Liver (tissue), 9 donors: ENCODE measurements around the gene ELF2. TPM values are rescaled to one million over a fixed set of nuclear protein-coding genes. Genes with fewer than 3 reads are reported as not detected.
A peak's percentile ranks its signal among the peaks of the same experiment; 100 is the strongest.

Experiments used
- DNase-seq: peaks from one replicate; pipeline ENCODE4 v3.0.0-alpha.2; 2017; ENCODE audit warnings: low spot score
- H3K27ac ChIP-seq, 2 donors: one replicate each; pipeline ENCODE4 v1.7.0; 2013; ENCODE audit warnings: inconsistent platforms in 2 of 2, low read length in 2 of 2, control low read depth in 1 of 2, low read depth in 1 of 2, mild to moderate bottlenecking in 1 of 2
- H3K27me3 ChIP-seq, 4 donors: one replicate each; pipeline versions ENCODE4 v1.6.1 to v1.7.0; 2013; ENCODE audit warnings: low read length in 3 of 4, inconsistent platforms in 1 of 4, mild to moderate bottlenecking in 1 of 4, moderate library complexity in 1 of 4; ENCODE audit not compliant: control insufficient read depth in 4 of 4, insufficient read depth in 4 of 4
- H3K36me3 ChIP-seq, 4 donors: one replicate each; pipeline versions ENCODE4 v1.6.1 to v1.7.0; 2013; ENCODE audit warnings: low read length in 3 of 4, mild to moderate bottlenecking in 3 of 4, low read depth in 1 of 4, moderate library complexity in 1 of 4; ENCODE audit not compliant: control insufficient read depth in 4 of 4, insufficient read depth in 3 of 4
- H3K4me1 ChIP-seq, 4 donors: one replicate each; pipeline versions ENCODE4 v1.6.1 to v1.7.0; 2013; ENCODE audit warnings: low read length in 3 of 4, mild to moderate bottlenecking in 3 of 4, moderate library complexity in 1 of 4; ENCODE audit not compliant: control insufficient read depth in 4 of 4, insufficient read depth in 4 of 4
- H3K4me3 ChIP-seq, 3 donors: one replicate each; pipeline versions ENCODE4 v1.6.1 to v1.7.0; 2013; ENCODE audit warnings: low read length in 3 of 3, control low read depth in 1 of 3, low read depth in 1 of 3, mild to moderate bottlenecking in 1 of 3
- H3K9ac ChIP-seq, 2 donors: one replicate each; pipeline ENCODE4 v1.7.0; 2013; ENCODE audit warnings: low read length in 2 of 2, mild to moderate bottlenecking in 2 of 2, moderate library complexity in 2 of 2, control low read depth in 1 of 2, low read depth in 1 of 2
- H3K9me3 ChIP-seq, 4 donors: one replicate each; pipeline versions ENCODE4 v1.6.1 to v1.7.0; 2013; ENCODE audit warnings: low read length in 3 of 4; ENCODE audit not compliant: control insufficient read depth in 4 of 4
- EGR1 ChIP-seq, 2 donors: IDR thresholded peaks; 2 replicates each; pipeline ENCODE4 v1.6.1; 2016 to 2018; ENCODE audit warnings: antibody characterized with exemption in 2 of 2, low read depth in 2 of 2
- FOXA1 ChIP-seq: IDR thresholded peaks from 2 replicates; pipeline ENCODE4 v1.6.1; 2016; ENCODE audit warnings: antibody characterized with exemption
- FOXA2 ChIP-seq: IDR thresholded peaks from 2 replicates; pipeline ENCODE4 v1.6.1; 2016; ENCODE audit warnings: antibody characterized with exemption
- GABPA ChIP-seq, 2 donors: IDR thresholded peaks in 1 of 2; conservative IDR thresholded peaks in 1 of 2; 2 replicates each; pipeline ENCODE4 v1.6.1; 2016; ENCODE audit warnings: antibody characterized with exemption in 2 of 2, mild to moderate bottlenecking in 1 of 2, moderate library complexity in 1 of 2
- HNF4A ChIP-seq, 2 donors: conservative IDR thresholded peaks; 2 replicates each; pipeline ENCODE4 v1.6.1; 2016; ENCODE audit warnings: antibody characterized with exemption in 2 of 2, mild to moderate bottlenecking in 2 of 2
- HNF4G ChIP-seq: IDR thresholded peaks from 2 replicates; pipeline ENCODE4 v1.6.1; 2016; ENCODE audit warnings: antibody characterized with exemption
- JUND ChIP-seq, 2 donors: IDR thresholded peaks; 2 replicates each; pipeline ENCODE4 v1.6.1; 2016; ENCODE audit warnings: antibody characterized with exemption in 2 of 2
- NR2F2 ChIP-seq: IDR thresholded peaks from 2 replicates; pipeline ENCODE4 v1.6.1; 2016; ENCODE audit warnings: antibody characterized with exemption
- RAD21 ChIP-seq, 2 donors: IDR thresholded peaks; 2 replicates each; pipeline ENCODE4 v1.6.1; 2016; ENCODE audit warnings: antibody characterized with exemption in 2 of 2, mild to moderate bottlenecking in 2 of 2
- RXRA ChIP-seq, 2 donors: IDR thresholded peaks; 2 replicates each; pipeline ENCODE4 v1.6.1; 2017 to 2018; ENCODE audit warnings: antibody characterized with exemption in 2 of 2, mild to moderate bottlenecking in 1 of 2
- SP1 ChIP-seq: IDR thresholded peaks from 2 replicates; pipeline ENCODE4 v1.6.1; 2018; ENCODE audit warnings: antibody characterized with exemption, mild to moderate bottlenecking
- TAF1 ChIP-seq: conservative IDR thresholded peaks from 2 replicates; pipeline ENCODE4 v1.6.1; 2016; ENCODE audit warnings: antibody characterized with exemption, mild to moderate bottlenecking
- YY1 ChIP-seq: IDR thresholded peaks from 2 replicates; pipeline ENCODE4 v1.6.1; 2016; ENCODE audit warnings: antibody characterized with exemption, mild to moderate bottlenecking
- WGBS: extraction: QIAGEN DNeasy Blood & Tissue Kit; methylation state at CpG from one replicate; pipeline ENCODE4 v1.1.7; 2013; 5-methylcytosine and 5-hydroxymethylcytosine counted together
- polyA plus RNA-seq, 2 donors: library from polyadenylated mRNA; stranded (reverse) in 1 of 2; unstranded in 1 of 2; fragments of 200-250 nt in 1 of 2; fragments of >200 nt in 1 of 2; fragmentation: Nextera tagmentation in 1 of 2; extraction: Ambion mirVana in 1 of 2; gene quantifications; one replicate each; pipeline versions ENCODE4 v1.2.1 to v1.2.3, GENCODE V29; 2013 to 2015
- total RNA-seq, 2 donors: library from RNA; depleted of rRNA; stranded (reverse); fragments of >200 nt; gene quantifications; one replicate each; pipeline ENCODE4 v1.2.3, GENCODE V29; 2014
- TF ChIP-seq, protein P1 (sequence below): IDR thresholded peaks from 2 replicates; pipeline ENCODE4 v1.6.1; 2016; ENCODE audit warnings: antibody characterized with exemption
- TF ChIP-seq, protein P2 (sequence below): fragments of 150-350 bp; IDR thresholded peaks from 2 replicates; pipeline ENCODE4 v1.5.1; 2017; ENCODE audit warnings: improper control_type of control experiment, low read depth, low read length; ENCODE audit not compliant: missing input control
- TF ChIP-seq, protein P3 (sequence below): IDR thresholded peaks from 2 replicates; pipeline ENCODE4 v1.6.1; 2016; ENCODE audit warnings: antibody characterized with exemption
- TF ChIP-seq, protein P4 (sequence below): IDR thresholded peaks from 2 replicates; pipeline ENCODE4 v1.6.1; 2016; ENCODE audit warnings: antibody characterized with exemption, mild to moderate bottlenecking
- TF ChIP-seq, protein P5 (sequence below): IDR thresholded peaks from 2 replicates; pipeline ENCODE4 v1.6.1; 2016; ENCODE audit warnings: antibody characterized with exemption
- donor health status: healthy.
- donor health status: healthy.
- donor health status: healthy.
- donor health status: healthy.
- donor health status: healthy.

The ELF2 gene
- total and polyA plus RNA-seq, 4 donors = 8.1 to 35.3 (median 24.1) TPM

DNA sequence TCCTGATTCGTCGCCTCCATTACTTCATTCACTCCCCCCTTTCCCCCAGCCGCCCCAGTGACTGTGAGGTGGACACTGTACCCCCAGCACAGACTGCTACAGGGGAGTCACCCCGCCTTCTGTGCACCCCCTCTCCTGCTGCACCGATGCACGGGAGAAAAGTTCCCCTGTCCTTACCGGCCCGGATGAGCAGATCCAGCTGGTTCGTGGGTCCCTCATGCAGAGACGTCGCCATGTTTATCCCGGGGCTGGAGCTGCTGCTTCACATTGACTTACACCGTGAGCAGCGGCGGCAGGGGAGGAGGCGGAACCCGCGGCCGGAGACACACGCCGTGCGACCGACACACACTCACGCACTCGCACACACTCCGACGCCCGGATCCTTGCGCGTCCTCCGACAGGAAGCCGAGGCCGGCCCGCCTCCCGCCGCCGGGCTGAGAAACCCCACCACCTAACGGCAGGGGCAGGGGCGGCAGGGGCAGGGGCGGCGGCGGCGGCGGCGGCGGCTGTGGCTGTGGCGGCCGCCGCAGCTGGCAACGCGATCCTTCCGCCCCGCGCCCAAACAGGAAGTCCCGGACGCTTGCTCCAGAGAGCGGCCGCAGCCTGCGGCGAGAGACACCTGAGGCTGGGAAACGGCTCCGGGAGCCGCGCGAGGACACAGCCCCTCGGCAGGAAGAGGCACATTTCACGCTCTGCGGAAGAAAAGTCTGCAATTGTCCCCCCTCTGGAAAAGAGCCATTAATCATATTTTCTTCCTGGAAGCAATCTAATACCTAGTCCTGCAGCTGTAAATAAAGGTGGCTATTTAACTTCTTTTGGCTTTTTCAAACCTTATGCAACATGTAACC, 92.8 kb downstream of the ELF2 start (continued):
- TF ChIP-seq, protein P1, sequence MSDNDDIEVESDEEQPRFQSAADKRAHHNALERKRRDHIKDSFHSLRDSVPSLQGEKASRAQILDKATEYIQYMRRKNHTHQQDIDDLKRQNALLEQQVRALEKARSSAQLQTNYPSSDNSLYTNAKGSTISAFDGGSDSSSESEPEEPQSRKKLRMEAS = peak; percentile 50
- no peak for TF ChIP-seq FOXA1

DNA sequence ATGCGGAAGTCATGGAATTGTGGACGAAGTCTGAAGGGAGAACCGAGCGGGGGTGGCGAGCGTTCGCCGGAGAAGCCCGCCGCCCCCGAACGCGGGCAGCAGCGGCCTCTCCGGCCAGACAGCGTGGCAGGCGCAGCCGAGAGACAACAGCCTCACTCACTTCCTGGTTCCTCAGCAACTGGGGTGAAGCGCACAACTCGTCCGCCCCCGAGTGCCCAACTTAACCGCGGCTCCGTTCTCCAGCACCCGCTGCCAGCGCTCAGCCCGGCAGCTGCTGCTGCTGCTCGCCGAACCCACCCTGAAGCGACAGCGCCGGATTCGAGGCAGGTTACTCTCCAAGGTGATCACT, 93.4 kb downstream of the ELF2 start:
- Histone ChIP-seq H3K4me3 (peak overlapping the region; percentile 83 to 97 (median 93)), H3K27ac (peak overlapping the region; percentile 98 to 100), H3K36me3 (no peaks in the 10 kb centered on the region), H3K9ac (peak overlapping the region; percentile 86 to 98), H3K9me3 (no peaks in the 10 kb centered on the region), H3K4me1 (peaks cover under 1 to 30% (median 16%) of the 10 kb centered on the region in 4 donors), H3K27me3 (no peaks in the 10 kb centered on the region)
- DNase-seq = no peak
- TF ChIP-seq RXRA (IDR thresholded peaks at IDR 0.05) (peak in 1 of 2 donors; percentile 4), NR2F2 (no peak), EGR1 (IDR thresholded peaks at IDR 0.05; ENCODE audit: low read depth in 2 of 2) (peak in 1 of 2 donors; percentile 1), HNF4A (conservative IDR thresholded peaks at IDR 0.05) (no peak)
- under 1% methylated on average over 34 of the region's 34 CpGs for WGBS

DNA sequence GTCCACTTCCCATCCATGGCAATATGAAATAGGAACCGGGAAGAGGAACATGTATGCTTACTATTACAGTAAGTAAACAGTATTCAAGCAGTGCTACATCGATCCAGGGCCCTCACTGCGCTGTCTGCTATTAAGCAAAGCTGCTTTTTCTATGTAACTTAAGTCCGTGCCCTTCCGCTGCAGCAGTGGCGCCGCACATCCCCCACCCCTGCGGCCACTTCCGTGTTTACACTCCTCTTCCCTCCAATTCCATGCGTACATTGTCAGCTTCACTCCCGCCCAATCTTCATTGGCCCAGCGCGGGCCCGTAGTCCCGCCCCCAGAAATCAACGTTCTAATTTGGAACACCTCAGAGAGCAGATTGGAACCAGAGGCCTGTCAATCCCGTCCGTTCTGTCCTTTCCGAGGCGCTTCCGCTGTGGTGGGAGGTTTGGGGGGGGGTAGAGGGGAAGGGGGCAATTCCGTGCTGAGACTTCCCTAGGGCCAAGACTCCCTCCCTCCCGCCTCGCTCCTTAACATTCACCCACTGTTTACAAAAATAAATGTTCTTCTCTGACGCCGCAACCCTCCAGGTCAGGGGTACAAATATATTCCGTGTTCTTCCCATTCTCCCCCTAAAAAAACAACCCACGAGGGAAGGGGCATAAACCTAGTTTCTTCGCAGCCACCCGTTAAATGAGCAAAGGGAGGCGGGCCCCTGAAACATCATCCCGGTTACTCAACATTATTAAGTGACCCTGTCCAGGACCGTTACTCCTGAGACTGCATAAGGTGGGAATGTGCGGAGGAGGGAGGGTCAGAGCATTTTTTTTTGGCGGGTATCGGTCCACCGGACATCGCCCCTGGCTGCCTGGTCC, 94.0 kb downstream of the ELF2 start:
- H3K9me3 ChIP-seq = no peaks in the 10 kb centered on the region
- H3K4me3 ChIP-seq = peak overlapping the region; percentile 83 to 97 (median 93)
- peak overlapping the region; percentile 98 to 100 for H3K27ac ChIP-seq
- DNase-seq = peak; percentile 92
- H3K9ac ChIP-seq = peak overlapping the region; percentile 86 to 98
- under 1% methylated on average over 38 of the region's 38 CpGs for WGBS
- TF ChIP-seq JUND (IDR thresholded peaks at IDR 0.05) = peak; percentile 45 to 77
- TF ChIP-seq, protein P2, sequence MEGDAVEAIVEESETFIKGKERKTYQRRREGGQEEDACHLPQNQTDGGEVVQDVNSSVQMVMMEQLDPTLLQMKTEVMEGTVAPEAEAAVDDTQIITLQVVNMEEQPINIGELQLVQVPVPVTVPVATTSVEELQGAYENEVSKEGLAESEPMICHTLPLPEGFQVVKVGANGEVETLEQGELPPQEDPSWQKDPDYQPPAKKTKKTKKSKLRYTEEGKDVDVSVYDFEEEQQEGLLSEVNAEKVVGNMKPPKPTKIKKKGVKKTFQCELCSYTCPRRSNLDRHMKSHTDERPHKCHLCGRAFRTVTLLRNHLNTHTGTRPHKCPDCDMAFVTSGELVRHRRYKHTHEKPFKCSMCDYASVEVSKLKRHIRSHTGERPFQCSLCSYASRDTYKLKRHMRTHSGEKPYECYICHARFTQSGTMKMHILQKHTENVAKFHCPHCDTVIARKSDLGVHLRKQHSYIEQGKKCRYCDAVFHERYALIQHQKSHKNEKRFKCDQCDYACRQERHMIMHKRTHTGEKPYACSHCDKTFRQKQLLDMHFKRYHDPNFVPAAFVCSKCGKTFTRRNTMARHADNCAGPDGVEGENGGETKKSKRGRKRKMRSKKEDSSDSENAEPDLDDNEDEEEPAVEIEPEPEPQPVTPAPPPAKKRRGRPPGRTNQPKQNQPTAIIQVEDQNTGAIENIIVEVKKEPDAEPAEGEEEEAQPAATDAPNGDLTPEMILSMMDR = no peak
- TF ChIP-seq, protein P3, sequence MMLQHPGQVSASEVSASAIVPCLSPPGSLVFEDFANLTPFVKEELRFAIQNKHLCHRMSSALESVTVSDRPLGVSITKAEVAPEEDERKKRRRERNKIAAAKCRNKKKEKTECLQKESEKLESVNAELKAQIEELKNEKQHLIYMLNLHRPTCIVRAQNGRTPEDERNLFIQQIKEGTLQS = peak; percentile 48
- peak; percentile 90 for TF ChIP-seq SP1
- peak; percentile 26 for TF ChIP-seq HNF4G
- TF ChIP-seq, protein P4, sequence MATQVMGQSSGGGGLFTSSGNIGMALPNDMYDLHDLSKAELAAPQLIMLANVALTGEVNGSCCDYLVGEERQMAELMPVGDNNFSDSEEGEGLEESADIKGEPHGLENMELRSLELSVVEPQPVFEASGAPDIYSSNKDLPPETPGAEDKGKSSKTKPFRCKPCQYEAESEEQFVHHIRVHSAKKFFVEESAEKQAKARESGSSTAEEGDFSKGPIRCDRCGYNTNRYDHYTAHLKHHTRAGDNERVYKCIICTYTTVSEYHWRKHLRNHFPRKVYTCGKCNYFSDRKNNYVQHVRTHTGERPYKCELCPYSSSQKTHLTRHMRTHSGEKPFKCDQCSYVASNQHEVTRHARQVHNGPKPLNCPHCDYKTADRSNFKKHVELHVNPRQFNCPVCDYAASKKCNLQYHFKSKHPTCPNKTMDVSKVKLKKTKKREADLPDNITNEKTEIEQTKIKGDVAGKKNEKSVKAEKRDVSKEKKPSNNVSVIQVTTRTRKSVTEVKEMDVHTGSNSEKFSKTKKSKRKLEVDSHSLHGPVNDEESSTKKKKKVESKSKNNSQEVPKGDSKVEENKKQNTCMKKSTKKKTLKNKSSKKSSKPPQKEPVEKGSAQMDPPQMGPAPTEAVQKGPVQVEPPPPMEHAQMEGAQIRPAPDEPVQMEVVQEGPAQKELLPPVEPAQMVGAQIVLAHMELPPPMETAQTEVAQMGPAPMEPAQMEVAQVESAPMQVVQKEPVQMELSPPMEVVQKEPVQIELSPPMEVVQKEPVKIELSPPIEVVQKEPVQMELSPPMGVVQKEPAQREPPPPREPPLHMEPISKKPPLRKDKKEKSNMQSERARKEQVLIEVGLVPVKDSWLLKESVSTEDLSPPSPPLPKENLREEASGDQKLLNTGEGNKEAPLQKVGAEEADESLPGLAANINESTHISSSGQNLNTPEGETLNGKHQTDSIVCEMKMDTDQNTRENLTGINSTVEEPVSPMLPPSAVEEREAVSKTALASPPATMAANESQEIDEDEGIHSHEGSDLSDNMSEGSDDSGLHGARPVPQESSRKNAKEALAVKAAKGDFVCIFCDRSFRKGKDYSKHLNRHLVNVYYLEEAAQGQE = peak; percentile 77
- peak; percentile 59 to 87 for TF ChIP-seq GABPA (IDR thresholded peaks at IDR 0.05 in 1 of 2, conservative IDR thresholded peaks at IDR 0.05 in 1 of 2)
- TF ChIP-seq FOXA1 = peak; percentile 92
- TF ChIP-seq RXRA (IDR thresholded peaks at IDR 0.05) = peak; percentile 46 to 80
- TF ChIP-seq EGR1 (IDR thresholded peaks at IDR 0.05; ENCODE audit: low read depth in 2 of 2) = peak; percentile 91 to 96
- peak; percentile 95 for TF ChIP-seq FOXA2
- TF ChIP-seq TAF1 = peak; percentile 84
- peak; percentile 51 to 65 for TF ChIP-seq HNF4A (conservative IDR thresholded peaks at IDR 0.05)
- peak; percentile 80 for TF ChIP-seq YY1
- TF ChIP-seq, protein P5, sequence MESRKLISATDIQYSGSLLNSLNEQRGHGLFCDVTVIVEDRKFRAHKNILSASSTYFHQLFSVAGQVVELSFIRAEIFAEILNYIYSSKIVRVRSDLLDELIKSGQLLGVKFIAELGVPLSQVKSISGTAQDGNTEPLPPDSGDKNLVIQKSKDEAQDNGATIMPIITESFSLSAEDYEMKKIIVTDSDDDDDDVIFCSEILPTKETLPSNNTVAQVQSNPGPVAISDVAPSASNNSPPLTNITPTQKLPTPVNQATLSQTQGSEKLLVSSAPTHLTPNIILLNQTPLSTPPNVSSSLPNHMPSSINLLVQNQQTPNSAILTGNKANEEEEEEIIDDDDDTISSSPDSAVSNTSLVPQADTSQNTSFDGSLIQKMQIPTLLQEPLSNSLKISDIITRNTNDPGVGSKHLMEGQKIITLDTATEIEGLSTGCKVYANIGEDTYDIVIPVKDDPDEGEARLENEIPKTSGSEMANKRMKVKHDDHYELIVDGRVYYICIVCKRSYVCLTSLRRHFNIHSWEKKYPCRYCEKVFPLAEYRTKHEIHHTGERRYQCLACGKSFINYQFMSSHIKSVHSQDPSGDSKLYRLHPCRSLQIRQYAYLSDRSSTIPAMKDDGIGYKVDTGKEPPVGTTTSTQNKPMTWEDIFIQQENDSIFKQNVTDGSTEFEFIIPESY = peak; percentile 56
- peak; percentile 40 to 52 for TF ChIP-seq RAD21 (IDR thresholded peaks at IDR 0.05)
- TF ChIP-seq NR2F2 = peak; percentile 63
- TF ChIP-seq, protein P1 = peak; percentile 99
- H3K36me3 ChIP-seq = no peaks in the 10 kb centered on the region
- H3K27me3 ChIP-seq = no peaks in the 10 kb centered on the region
- H3K4me1 ChIP-seq = peaks cover 2 to 34% (median 16%) of the 10 kb centered on the region in 4 donors
